Measurements from ENCODE around the gene C9orf50.

The C9orf50 gene

GRCh38 chr9:129569502-129570449, 51.1 kb downstream of the C9orf50 start:
- DNase-seq = no peak

GRCh38 chr9:129568560-129569501, 52.1 kb downstream of the C9orf50 start:
- DNase-seq = peak; percentile 30

GRCh38 chr9:129567842-129568559, 52.9 kb downstream of the C9orf50 start:
- DNase-seq = no peak

GRCh38 chr9:129567329-129567728, 53.6 kb downstream of the C9orf50 start:
- no peak for DNase-seq

GRCh38 chr9:129566563-129567266, 54.2 kb downstream of the C9orf50 start:
- no peak for DNase-seq

- no peak for DNase-seq
These were observed 58.0 kb downstream of the C9orf50 start for GRCh38 chr9:129562917-129563316.

- no peak for DNase-seq
These were observed 58.4 kb downstream of the C9orf50 start for GRCh38 chr9:129562514-129562913.
